WI38 (cell line): ENCODE data around the gene PON2.

ENCODE experiments used
- H3K4me3 ChIP-seq: 2 replicates; pipeline ENCODE4 v1.5.1; 2011; ENCODE audit warnings: low read depth, mild to moderate bottlenecking, control low read depth, low read length
- TF ChIP-seq, protein P1 (sequence below): IDR thresholded peaks from 2 replicates; pipeline ENCODE4 v1.5.1; 2012; ENCODE audit warnings: low read depth, mild to moderate bottlenecking, control low read depth, low read length

The PON2 gene

DNA sequence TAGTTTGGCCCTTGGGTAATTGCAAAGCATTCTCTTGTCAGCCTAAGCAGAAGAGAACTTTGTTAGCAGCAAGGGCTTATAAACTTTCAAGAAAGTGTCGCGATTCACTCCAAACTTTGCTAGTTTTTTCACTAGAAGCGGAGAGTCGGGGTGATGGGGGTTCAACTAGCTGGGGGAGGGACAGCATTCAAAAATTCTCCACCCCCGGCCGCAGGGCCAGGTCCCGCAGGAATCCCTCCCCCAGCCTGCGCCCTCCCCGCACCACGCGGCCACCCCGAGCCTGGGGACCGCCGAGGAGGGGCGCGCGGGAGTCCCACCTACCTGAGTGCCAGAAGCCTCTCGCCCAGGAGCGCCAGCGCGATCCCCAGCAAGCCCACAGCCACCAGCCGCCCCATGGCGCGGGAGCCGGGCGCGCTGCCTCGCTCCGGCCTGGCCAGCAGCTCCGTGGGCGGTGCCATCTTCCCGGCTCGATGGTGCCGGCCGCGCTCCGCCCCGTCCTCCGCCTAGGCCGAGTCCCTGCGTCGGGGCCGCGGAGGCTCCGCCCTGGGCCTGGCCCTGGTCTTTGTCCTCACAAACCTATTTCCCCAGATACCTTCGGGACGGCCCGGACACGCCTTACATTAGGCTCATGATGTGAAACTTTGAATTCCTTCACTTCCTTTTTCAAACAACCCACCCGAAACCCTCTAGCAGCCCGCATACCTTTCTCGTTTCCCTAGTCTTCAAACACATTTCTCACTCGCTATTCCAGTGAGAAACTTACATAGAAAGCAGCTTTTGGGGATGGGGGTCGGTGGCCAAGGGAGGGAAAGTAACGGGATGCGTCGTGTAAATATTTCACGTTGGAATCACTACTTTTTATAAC lies at the start of gene PON2:
TSS of gene PON2 (minus strand) at position 472 of the 865 bp plus-strand sequence. CDS start at position 395, 77 bp downstream.
- TF ChIP-seq, protein P1, sequence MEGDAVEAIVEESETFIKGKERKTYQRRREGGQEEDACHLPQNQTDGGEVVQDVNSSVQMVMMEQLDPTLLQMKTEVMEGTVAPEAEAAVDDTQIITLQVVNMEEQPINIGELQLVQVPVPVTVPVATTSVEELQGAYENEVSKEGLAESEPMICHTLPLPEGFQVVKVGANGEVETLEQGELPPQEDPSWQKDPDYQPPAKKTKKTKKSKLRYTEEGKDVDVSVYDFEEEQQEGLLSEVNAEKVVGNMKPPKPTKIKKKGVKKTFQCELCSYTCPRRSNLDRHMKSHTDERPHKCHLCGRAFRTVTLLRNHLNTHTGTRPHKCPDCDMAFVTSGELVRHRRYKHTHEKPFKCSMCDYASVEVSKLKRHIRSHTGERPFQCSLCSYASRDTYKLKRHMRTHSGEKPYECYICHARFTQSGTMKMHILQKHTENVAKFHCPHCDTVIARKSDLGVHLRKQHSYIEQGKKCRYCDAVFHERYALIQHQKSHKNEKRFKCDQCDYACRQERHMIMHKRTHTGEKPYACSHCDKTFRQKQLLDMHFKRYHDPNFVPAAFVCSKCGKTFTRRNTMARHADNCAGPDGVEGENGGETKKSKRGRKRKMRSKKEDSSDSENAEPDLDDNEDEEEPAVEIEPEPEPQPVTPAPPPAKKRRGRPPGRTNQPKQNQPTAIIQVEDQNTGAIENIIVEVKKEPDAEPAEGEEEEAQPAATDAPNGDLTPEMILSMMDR: no peak
- H3K4me3 ChIP-seq: peak within 1 kb of the TSS; percentile 71

DNA sequence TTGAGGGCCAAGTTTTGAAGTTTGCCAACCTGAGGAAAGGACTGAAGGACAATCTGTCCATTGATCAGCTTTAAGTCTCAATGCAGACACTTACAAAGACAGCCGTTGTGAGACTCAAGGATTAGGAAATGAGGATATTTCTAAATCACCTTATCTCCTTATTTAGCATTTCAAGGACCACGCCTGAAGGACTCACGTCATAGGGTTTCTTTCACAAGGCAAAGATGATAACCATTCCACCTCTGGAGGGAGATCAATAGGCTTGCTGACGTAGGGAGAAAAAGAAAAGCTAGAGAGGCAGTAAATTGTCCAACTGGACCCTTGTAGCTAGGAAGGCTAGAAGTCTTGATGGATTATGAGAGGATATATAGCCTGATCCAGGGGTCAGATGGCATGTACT lies 47.6 kb upstream of the PON2 start:
- TF ChIP-seq, protein P1: no peak
- no peak overlapping the region for H3K4me3 ChIP-seq

DNA sequence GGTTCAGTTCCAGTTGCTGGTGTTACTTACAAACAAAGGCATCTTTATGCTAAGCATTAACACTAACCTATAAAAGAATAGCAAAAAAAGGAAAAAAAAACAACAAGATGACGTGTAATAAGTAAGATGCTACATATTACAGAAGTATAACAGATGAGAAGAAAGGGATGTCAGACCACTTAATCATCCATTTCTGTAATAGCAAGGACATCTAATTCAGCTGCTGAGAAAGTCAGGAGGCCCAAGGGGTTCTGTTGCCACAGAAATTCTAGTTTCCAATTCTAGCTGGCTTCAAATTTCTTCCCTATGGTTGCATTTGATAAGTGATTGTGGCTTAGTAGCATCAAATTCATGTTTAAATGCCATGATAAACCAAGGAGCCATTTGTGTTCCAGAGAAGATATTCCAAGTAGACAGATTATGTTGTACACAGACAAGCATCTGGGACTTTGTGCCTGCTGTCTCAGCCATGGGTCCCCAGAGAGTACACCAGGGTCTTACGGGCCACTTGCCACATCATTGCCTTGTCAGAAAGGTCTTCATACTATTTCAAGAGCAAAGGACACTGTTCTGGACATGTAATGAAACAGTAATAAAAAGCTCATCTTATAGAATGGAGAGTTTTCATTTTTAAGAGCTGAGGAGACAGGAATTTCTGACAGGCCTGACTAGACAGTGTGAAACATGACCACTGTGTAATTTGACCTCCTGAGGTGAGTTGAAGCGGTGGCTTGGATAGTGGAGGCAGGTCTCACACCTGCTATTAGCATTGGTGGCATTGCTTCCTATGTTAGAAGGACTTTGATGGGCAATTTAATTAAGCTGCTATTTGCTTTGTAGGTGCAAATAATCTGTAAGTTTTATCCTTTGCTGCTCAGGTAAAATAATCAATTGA lies 46.7 kb upstream of the PON2 start:
- TF ChIP-seq, protein P1: no peak
- no peak overlapping the region for H3K4me3 ChIP-seq

DNA sequence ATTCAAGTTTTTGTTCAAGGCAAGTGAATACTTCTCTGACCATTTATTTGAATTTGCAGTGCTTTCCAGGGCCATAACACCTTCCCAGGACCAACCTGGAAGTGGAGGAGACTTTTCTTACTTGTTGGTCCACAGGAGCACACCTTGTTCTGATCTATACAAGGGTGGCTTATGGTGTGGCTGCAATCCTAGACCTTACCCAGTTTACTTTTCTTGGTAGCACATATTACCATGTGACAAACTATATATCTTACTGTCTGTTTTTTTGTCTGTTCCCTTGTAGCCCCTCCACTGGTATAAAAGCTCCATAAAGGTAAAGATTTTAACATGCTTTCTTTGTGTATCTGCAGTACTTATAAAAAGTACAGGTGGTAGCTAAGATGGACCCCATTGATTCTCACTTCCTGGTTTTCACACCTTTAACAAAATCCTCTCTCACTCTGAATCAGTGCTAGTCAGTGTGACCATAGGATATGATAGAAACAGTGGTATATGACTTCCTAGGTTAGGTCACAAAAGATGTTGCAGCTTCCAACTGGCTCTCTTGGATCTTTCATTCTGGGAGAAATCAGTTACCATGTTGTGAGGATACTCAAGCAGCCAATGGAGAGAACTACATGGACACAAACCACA lies 45.3 kb upstream of the PON2 start:
- no peak overlapping the region for H3K4me3 ChIP-seq
- TF ChIP-seq, protein P1: no peak

DNA sequence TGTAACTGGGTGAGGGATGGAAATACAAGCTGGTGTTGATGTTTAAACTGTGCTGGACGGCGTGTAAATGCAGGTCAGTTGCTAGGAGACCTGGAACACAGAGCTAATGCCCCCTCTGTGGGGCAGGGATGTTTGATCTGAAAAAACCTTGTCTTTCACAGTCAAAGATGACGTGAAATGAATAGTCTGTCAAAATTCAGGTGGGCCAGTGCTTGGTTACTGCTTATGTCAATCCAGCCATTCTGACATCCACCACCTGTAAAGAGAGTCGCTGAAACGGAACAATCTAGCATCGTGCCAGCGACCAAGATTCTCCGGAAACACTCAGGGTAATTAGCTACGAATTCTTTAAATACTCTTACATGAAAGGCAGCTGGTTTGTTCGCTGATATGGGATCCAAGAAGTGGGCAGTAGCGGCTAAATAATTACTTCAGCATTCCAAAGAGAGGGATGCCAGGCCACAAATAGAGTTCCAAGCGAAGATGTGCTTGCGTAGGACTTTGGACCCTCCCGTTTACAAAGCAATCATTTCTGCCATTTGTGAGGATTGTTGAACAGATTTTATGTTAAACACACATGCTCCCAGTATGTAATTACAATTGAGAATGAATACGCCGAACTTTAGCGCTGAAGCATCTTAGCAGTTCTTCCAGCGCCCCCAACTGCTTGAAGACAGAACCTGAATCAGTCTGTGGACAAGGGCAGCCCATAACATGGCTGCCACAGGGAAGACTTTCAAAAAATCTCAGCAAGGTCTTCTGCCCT lies 43.6 kb upstream of the PON2 start:
- H3K4me3 ChIP-seq: no peak overlapping the region
- TF ChIP-seq, protein P1: 0 out of 2 replicates have a peak, but pooled peaks have one; percentile 33

DNA sequence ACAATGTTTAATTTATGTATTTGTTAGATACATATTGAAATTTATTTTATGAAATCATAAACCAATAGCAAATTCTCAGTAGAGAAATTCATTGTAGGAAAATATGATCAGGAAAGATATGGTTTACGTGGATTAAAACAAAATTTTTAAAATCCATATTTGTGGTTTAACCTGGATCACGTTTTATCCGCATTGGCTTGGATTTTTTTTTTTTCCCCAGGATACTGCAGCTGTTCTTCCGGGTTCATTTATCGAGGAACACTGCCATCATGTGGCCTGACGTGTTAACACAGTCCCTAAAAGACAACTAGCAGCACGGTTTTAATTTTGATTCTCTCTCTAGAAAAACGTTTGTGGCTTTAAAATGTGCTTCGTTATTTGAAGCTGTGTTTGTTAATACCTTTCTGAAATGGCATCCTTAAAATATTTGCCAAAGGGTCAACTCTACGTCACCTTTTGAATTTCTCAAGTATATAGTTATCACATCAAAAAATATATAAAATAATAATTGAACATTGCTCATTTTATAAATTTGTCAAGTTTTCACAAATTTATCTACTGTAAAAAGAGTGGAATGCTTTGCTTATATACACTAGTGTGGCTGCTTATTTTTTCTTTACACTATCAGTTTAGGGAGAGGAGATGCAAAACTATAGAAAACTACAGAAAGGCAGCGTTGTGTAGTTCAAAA lies 42.2 kb upstream of the PON2 start:
- no peak overlapping the region for H3K4me3 ChIP-seq
- TF ChIP-seq, protein P1: peak; percentile 64
